Activated CD4-positive, alpha-beta T cell treated with anti-CD3 and anti-CD28 coated beads, Interleukin-2, amount 10 ng/mL, durations not matched to agents 24 days and 14 days (primary cell): ENCODE results near the gene KIAA1328. TPM values are rescaled to one million over a fixed set of nuclear protein-coding genes. Genes with fewer than 3 reads are reported as not detected.
"Not testable (repeated sequence)": the region's sequence is repeated elsewhere in the genome, so short reads cannot be mapped to it uniquely, and the experiment has no call there.

Experiments used
- DNase-seq: peaks from one replicate; pipeline ENCODE4 v3.0.0; 2022
- H3K27ac Mint-ChIP-seq: one replicate; pipeline ENCODE4 v1.8.0; 2022; ENCODE audit warnings: mild to moderate bottlenecking, mixed read lengths
- H3K27me3 Mint-ChIP-seq: one replicate; pipeline ENCODE4 v1.8.0; 2022; ENCODE audit warnings: mixed read lengths
- H3K36me3 Mint-ChIP-seq: one replicate; pipeline ENCODE4 v1.8.0; 2022; ENCODE audit warnings: low read depth, mild to moderate bottlenecking, mixed read lengths
- H3K4me1 Mint-ChIP-seq: one replicate; pipeline ENCODE4 v1.8.0; 2021; ENCODE audit warnings: mixed read lengths
- H3K4me3 Mint-ChIP-seq: one replicate; pipeline ENCODE4 v1.8.0; 2022; ENCODE audit warnings: mild to moderate bottlenecking, moderate library complexity, mixed read lengths
- H3K9me3 Mint-ChIP-seq: one replicate; pipeline ENCODE4 v1.8.0; 2021; ENCODE audit warnings: mixed read lengths
- intact Hi-C: fragments of 100-400 bp; cut with micrococcal nuclease; formaldehyde crosslinking; loops from one replicate; pipeline ENCODE4 v1.15.1; 2023
- total RNA-seq: library from RNA; stranded (reverse); gene quantifications from 2 replicates; pipeline ENCODE4 v1.2.3, GENCODE V29; 2022

The KIAA1328 gene
- total RNA-seq, 1 donor from 2014 or later: 7.3 TPM

GRCh38 chr18:36873826-36874225, 44.9 kb downstream of the KIAA1328 start:
- intact Hi-C loops, H3K4me1 Mint-ChIP-seq, H3K4me3 Mint-ChIP-seq, DNase-seq, H3K27me3 Mint-ChIP-seq, H3K27ac Mint-ChIP-seq: not testable (repeated sequence)
- peaks cover 11% of the 10 kb centered on the region for H3K36me3 Mint-ChIP-seq
- peaks cover 26% of the 10 kb centered on the region for H3K9me3 Mint-ChIP-seq

- H3K4me3 Mint-ChIP-seq, H3K36me3 Mint-ChIP-seq, DNase-seq, intact Hi-C loops, H3K27me3 Mint-ChIP-seq, H3K27ac Mint-ChIP-seq, H3K4me1 Mint-ChIP-seq: not testable (repeated sequence)
- H3K9me3 Mint-ChIP-seq: peaks cover 19% of the 10 kb centered on the region
Measured at GRCh38 chr18:36879796-36880195, 50.9 kb downstream of the KIAA1328 start.

- DNase-seq: no peak
- intact Hi-C loops: no loop called here
- Mint-ChIP-seq H3K27ac (no peak overlapping the region), H3K36me3 (peaks cover 1% of the 10 kb centered on the region), H3K4me3 (no peak overlapping the region), H3K4me1 (peaks cover 4% of the 10 kb centered on the region), H3K9me3 (no peaks in the 10 kb centered on the region), H3K27me3 (no peaks in the 10 kb centered on the region)
Measured at GRCh38 chr18:36885981-36886380, 57.1 kb downstream of the KIAA1328 start.

GRCh38 chr18:36887114-36887513, 58.2 kb downstream of the KIAA1328 start:
- H3K9me3 Mint-ChIP-seq: no peaks in the 10 kb centered on the region
- no peak overlapping the region for H3K4me3 Mint-ChIP-seq
- H3K27me3 Mint-ChIP-seq: no peaks in the 10 kb centered on the region
- no peak for DNase-seq
- no peak overlapping the region for H3K27ac Mint-ChIP-seq
- intact Hi-C loops: no loop called here
- H3K4me1 Mint-ChIP-seq: peaks cover 4% of the 10 kb centered on the region
- peaks cover 1% of the 10 kb centered on the region for H3K36me3 Mint-ChIP-seq

- Mint-ChIP-seq H3K4me3 (no peak overlapping the region), H3K27ac (no peak overlapping the region), H3K27me3 (no peaks in the 10 kb centered on the region), H3K4me1 (peaks cover 4% of the 10 kb centered on the region), H3K36me3 (peaks cover 1% of the 10 kb centered on the region), H3K9me3 (no peaks in the 10 kb centered on the region)
- DNase-seq: no peak
- intact Hi-C loops: no loop called here
Measured at GRCh38 chr18:36887864-36888263, 58.9 kb downstream of the KIAA1328 start.

GRCh38 chr18:36888778-36889177, 59.9 kb downstream of the KIAA1328 start:
- Mint-ChIP-seq H3K27me3 (no peaks in the 10 kb centered on the region), H3K4me3 (no peak overlapping the region), H3K9me3 (no peaks in the 10 kb centered on the region), H3K4me1 (peaks cover 4% of the 10 kb centered on the region), H3K27ac (no peak overlapping the region), H3K36me3 (peaks cover 1% of the 10 kb centered on the region)
- intact Hi-C loops: no loop called here
- no peak for DNase-seq

- Mint-ChIP-seq H3K9me3 (no peaks in the 10 kb centered on the region), H3K27me3 (no peaks in the 10 kb centered on the region), H3K4me1 (peaks cover 4% of the 10 kb centered on the region), H3K27ac (no peak overlapping the region), H3K4me3 (no peak overlapping the region), H3K36me3 (peaks cover 1% of the 10 kb centered on the region)
- DNase-seq: no peak
- intact Hi-C loops: no loop called here
Measured at GRCh38 chr18:36889321-36889720, 60.4 kb downstream of the KIAA1328 start.

- H3K4me3 Mint-ChIP-seq: no peak overlapping the region
- H3K27ac Mint-ChIP-seq: no peak overlapping the region
- no peaks in the 10 kb centered on the region for H3K27me3 Mint-ChIP-seq
- peaks cover 1% of the 10 kb centered on the region for H3K36me3 Mint-ChIP-seq
- intact Hi-C loops: loop anchor here (10.0 kb wide), 1 partner anchor 65 kb away; the partner anchor contains the start of genes KIAA1328 and TPGS2
- DNase-seq: no peak
- H3K9me3 Mint-ChIP-seq: no peaks in the 10 kb centered on the region
- H3K4me1 Mint-ChIP-seq: peaks cover 4% of the 10 kb centered on the region
Measured at GRCh38 chr18:36889742-36890141, 60.8 kb downstream of the KIAA1328 start.

- Mint-ChIP-seq H3K9me3 (no peaks in the 10 kb centered on the region), H3K27ac (no peak overlapping the region), H3K4me1 (peaks cover 4% of the 10 kb centered on the region), H3K27me3 (no peaks in the 10 kb centered on the region), H3K4me3 (no peak overlapping the region), H3K36me3 (peaks cover 1% of the 10 kb centered on the region)
- intact Hi-C loops: loop anchor here (10.0 kb wide), 1 partner anchor 66 kb away; the partner anchor contains the start of genes KIAA1328 and TPGS2
- no peak for DNase-seq
Measured at GRCh38 chr18:36890598-36890997, 61.7 kb downstream of the KIAA1328 start.

- no peak overlapping the region for H3K4me3 Mint-ChIP-seq
- intact Hi-C loops: loop anchor here (10.0 kb wide), 1 partner anchor 68 kb away; the partner anchor contains the start of genes KIAA1328 and TPGS2
- H3K27me3 Mint-ChIP-seq: no peaks in the 10 kb centered on the region
- no peaks in the 10 kb centered on the region for H3K36me3 Mint-ChIP-seq
- H3K27ac Mint-ChIP-seq: no peak overlapping the region
- no peak for DNase-seq
- no peaks in the 10 kb centered on the region for H3K9me3 Mint-ChIP-seq
- H3K4me1 Mint-ChIP-seq: peaks cover 4% of the 10 kb centered on the region
Measured at GRCh38 chr18:36893227-36893626, 64.3 kb downstream of the KIAA1328 start.

GRCh38 chr18:36895606-36896005, 66.7 kb downstream of the KIAA1328 start:
- Mint-ChIP-seq H3K27ac (no peak overlapping the region), H3K4me1 (no peaks in the 10 kb centered on the region), H3K4me3 (no peak overlapping the region), H3K36me3 (no peaks in the 10 kb centered on the region), H3K27me3 (no peaks in the 10 kb centered on the region), H3K9me3 (peaks cover 5% of the 10 kb centered on the region)
- intact Hi-C loops: loop anchor here (5.0 to 10.0 kb wide), 2 partner anchors 71 to 208 kb away; partner anchors contain the start of genes KIAA1328 and TPGS2
- no peak for DNase-seq

GRCh38 chr18:36897253-36897652, 68.3 kb downstream of the KIAA1328 start:
- no peaks in the 10 kb centered on the region for H3K27me3 Mint-ChIP-seq
- H3K36me3 Mint-ChIP-seq: no peaks in the 10 kb centered on the region
- no peak overlapping the region for H3K27ac Mint-ChIP-seq
- DNase-seq: no peak
- intact Hi-C loops: loop anchor here (5.0 to 10.0 kb wide), 2 partner anchors 72 to 210 kb away; partner anchors contain the start of genes KIAA1328 and TPGS2
- H3K4me1 Mint-ChIP-seq: no peaks in the 10 kb centered on the region
- peaks cover 5% of the 10 kb centered on the region for H3K9me3 Mint-ChIP-seq
- H3K4me3 Mint-ChIP-seq: no peak overlapping the region

- intact Hi-C loops: loop anchor here (5.0 to 10.0 kb wide), 2 partner anchors 74 to 212 kb away; partner anchors contain the start of genes KIAA1328 and TPGS2
- Mint-ChIP-seq H3K4me3 (no peak overlapping the region), H3K9me3 (peaks cover 5% of the 10 kb centered on the region), H3K36me3 (no peaks in the 10 kb centered on the region), H3K27me3 (no peaks in the 10 kb centered on the region), H3K27ac (no peak overlapping the region), H3K4me1 (peaks cover 2% of the 10 kb centered on the region)
- no peak for DNase-seq
Measured at GRCh38 chr18:36899289-36899688, 70.4 kb downstream of the KIAA1328 start.

GRCh38 chr18:36900466-36900865, 71.5 kb downstream of the KIAA1328 start:
- Mint-ChIP-seq H3K4me3 (no peak overlapping the region), H3K27me3 (no peaks in the 10 kb centered on the region), H3K27ac (no peak overlapping the region), H3K9me3 (peaks cover 5% of the 10 kb centered on the region), H3K36me3 (no peaks in the 10 kb centered on the region), H3K4me1 (peaks cover 2% of the 10 kb centered on the region)
- DNase-seq: no peak
- intact Hi-C loops: no loop called here

- peaks cover 2% of the 10 kb centered on the region for H3K4me1 Mint-ChIP-seq
- no peak for DNase-seq
- H3K9me3 Mint-ChIP-seq: peaks cover 5% of the 10 kb centered on the region
- no peak overlapping the region for H3K27ac Mint-ChIP-seq
- no peaks in the 10 kb centered on the region for H3K36me3 Mint-ChIP-seq
- no peaks in the 10 kb centered on the region for H3K27me3 Mint-ChIP-seq
- no peak overlapping the region for H3K4me3 Mint-ChIP-seq
- intact Hi-C loops: no loop called here
Measured at GRCh38 chr18:36901277-36901701, 72.4 kb downstream of the KIAA1328 start.
